Colon (tissue), 2 donors: Measurements from ENCODE around the gene EIF6.
"Not testable (repeated sequence)": the region's sequence is repeated elsewhere in the genome, so short reads cannot be mapped to it uniquely, and the experiment has no call there.

Source experiments
- FAIRE-seq: peaks from 2 replicates; lab custom pipeline; 2012; peaks lifted over from hg19 to GRCh38; lab: Jason Lieb, UNC
- donor health status: control.
- donor health status: control.

Gene EIF6

DNA sequence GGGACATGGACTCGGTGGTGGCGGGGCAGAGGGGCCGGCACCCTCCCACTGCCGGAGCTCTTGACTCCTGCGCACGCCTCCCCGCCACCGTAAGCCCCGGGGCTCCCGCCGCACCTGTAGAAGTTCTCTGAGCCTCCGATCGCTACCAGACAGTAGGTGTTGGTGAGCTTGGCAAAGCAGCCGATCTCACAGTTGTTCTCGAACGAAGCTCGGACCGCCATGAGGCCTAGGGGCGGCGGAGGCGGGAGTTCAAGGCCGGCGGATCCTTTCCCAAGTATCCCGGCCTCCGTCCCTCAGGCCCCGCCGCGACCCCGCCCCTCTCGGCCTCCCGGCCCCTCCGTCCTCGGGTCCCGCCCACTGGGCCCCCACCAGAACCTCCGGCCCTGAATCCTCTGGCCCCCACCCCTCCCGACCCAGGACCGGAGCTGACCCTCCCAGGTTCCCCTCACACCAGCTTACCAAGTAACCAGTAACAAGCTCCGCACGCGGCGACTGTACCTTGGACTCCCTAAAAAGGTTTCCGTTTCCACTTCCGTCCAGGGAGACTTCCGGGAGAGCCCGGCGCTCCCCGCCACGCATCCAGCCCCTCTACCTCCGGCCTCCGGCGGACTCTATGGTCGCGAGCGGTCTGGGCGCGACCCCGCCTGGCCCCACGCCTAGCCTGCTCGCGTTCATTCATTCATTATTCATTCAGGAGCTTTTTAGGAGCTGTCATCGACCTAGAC lies at the start of gene EIF6:
EIF6 (minus strand) TSS at position 506 of the 725 bp plus-strand sequence; CDS start at position 221, 285 bp downstream.
- FAIRE-seq = no peak

DNA sequence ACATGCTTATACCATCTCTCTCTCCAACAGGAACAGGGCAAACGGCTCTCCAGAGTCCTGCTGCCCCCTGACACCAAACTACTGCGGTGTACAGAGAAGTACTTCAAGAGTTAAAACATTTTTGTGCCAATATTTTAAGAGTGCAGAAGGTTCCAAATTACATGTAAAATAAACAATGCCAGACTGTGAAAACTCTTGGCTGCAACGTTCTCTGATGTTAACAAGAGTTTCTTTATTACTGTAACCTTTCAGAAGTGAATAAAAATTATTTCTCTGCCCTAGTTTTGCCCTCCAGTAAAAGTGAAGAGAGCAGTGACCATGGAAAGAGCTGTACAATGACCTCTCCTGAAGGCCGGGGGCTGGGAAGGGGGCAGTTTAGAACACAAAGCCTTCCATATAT lies 49.0 kb upstream of the EIF6 start:
- no peak for FAIRE-seq

DNA sequence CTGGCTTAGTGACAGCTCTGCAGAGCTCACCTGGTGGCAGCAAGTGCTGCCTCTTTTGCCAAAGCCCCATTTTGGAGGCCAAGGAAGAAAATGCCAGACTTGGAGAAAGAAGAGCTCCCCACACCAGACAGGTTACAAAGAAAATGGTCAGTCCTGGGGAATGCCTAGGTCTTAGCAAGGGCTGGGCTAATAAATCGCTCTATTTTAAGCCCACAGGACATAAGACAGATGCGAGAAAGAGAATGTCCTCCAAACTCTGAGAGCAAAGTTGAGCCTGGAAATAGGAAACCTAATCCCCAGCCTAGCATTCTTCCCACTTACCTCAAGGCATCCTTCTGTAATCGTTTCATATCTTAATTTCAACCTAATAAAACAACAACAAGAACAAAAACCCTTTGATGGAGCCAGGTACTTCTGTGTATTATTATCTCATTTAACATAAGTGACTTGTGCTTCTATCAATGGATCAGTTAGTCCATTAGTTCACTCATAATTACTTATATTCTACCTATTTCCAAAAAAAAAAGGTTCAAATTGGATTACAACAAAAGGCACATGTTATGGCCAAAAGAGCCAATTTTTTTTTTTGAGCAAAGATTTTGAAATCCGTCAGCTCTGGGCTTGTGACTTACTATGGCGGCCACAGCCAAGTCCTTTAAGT lies 48.1 kb upstream of the EIF6 start:
- FAIRE-seq = no peak

DNA sequence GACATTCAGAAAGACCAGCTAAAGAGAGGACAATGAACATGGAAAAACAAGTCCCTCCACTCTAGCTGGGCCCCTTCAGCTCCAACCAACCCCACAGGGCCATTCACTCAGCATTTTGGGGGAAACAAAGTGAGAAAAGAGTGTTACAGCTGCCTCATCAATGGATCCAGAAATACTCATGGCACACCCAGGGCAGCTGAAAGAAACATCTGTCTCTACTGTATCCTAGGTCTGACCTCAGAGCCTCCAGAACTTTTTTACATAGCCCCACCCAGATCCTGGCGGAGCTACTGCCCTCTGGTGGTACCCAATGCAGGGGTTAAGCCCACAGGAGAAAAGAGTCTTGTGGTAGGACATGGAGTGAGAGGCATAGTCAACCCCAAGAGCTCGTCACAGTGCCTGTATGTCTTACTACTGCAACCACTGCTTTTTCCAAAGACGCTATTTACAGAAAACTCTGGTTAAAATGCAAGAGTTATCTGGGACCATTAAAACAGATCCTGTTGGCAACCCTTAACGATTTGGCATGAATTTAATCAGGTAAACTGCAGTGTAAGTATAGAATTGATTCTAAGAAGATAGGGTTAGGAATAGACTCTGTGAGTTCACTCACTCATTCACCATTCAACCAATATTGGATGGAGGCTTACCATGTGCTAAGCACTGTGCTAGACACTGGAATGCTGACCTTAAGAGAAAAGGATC lies 45.0 kb upstream of the EIF6 start:
- no peak for FAIRE-seq

DNA sequence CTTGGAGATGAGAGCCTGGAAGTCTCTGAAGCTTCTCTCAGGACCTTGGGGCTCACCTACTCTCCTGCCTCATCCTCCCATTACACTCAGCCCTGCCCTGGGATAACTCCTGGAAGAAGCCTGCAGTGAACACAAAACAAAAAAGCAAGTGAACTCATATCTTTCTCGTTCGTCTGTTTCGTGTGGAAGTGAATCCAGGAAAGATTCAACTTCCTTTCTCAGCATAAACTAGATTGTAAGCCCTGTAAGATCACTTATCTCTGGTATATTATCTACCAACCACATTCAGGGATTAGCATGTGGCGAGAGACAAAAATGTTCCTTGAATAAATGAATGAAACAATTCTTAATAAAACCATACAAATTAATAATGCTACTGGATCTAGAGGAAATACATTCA lies 44.1 kb upstream of the EIF6 start:
- no peak for FAIRE-seq

DNA sequence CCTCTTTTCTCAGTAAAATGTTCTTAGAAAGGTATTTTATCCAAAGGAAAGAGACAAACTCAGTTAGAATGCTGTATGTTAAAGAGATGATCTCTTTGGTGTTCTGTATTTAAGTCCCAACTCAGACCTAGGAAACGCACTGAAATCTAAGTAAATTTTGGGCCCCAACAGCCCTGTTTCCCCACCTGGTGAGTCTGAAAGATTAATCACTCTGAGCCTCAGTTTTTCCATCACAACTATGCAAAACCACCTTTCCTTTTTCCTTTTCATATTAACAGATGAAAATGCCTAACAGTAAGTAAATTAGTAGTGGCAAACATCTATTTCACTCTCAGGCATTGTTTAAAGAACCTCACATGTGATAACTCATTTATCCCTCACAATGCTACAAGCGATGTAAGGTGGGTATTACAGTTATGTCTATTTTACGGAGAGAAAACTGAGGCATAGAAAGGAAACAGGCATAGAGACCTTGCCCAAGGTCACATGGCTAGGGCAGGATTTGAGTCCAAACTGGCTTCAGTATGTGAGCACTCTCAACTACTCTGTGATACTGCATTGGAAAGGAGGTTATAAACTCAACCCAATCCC lies 43.6 kb upstream of the EIF6 start:
- FAIRE-seq = no peak

DNA sequence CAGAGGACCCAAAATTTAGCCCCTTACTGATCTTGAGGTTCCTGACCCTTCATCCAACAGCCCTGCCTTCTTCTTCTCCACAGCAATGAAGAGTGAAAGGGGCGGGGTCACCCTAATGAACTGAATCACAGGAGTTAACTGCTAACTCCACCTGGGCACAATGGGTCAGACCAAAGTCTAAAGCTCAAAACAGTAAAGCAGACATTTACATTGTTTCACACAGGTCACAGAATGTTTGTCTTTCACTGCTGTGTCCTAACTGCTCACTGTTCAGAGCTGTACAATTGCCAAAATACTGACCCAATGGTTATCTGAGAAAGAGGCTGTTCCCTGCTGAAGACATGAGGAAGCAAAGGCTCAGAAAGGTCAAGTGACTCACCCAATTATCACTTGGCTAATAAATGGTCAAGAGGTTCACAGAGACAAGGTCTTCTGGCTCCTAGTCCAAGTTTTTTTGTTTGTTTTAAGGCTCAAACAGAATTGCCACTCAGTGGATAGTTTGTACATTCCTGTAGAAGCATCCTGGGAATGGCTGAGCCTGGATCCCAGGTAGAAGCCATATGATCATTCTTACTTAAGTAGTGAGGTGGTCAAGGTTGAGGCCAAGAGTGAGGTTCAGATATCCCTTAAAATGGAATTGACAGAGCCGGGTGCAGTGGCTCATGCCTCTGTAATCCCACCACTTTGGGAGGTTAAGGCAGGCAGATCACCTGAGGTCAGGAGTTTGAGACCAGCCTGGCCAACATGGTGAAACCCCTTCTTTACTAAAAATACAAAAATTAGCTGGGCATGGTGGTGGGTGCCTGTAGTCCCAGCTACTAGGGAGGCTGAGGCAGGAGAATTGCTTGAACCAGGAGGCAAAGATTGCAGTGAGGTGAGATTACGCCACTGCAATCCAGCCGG lies 42.8 kb upstream of the EIF6 start:
- FAIRE-seq = no peak

DNA sequence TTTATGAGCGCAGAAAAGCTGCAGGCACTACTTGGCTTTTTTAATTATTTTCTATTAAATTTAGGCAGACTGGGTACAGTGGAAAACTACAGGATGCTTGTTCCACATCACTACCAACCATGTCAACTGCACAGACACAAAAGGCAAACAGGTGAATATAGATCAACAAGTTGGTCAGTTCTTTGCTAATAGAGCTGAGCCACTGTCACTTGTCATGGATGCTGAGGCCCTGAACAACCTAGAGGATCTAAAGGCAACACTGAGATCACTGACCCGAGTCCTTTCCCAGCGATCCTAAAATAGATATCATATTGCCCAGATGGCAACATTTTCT lies 42.1 kb upstream of the EIF6 start:
- no peak for FAIRE-seq

DNA sequence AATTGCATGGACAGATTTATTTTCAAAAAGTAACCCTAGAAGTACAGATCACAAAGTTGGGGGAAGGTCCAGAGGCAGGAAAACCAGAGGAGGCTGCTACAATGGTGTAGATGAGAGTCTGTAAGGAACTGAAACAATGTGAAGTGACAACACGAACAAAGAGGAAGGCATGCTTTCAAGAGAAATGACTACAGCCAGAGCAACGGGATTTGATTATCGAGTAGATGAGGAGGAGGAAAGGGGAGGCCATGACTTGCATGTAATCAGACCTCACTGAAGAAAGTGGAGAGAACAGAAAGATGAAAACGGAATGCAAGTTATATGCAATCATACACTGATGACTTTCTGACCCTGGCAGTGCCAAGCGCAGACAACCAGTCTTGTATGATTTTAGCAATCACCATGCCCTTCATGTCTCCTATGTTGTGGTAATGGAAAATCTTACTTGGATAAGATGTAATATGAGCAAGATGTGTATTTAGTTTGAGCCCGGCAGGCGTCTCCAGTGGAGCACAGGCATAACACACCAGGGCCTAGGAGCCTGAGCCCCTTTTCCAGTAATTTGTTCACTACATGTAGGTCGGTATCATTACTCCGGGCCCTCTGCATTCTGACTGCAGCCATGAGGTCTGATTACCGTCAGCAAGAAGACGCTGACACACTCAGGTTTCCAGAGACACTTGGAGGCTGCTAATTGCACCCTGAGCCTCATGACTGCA lies 41.6 kb upstream of the EIF6 start:
- FAIRE-seq = no peak

DNA sequence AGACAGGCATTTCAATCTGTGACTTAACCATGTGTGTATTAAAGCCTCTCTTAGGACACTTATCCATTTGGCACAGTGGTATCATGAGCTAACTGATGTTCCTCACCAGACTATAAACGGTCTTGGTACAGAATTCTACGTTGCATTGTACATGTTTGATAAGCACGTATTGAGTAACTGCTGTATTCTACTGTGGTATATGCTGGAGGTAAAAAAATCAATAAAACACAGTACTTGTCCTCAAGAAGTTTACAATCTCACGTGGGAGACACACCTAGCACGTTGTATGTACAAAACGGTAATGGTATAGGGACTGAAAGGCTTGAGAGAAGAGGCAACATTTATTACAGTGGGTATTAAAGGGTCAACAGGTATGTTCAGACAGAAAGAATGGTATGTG lies 40.8 kb upstream of the EIF6 start:
- FAIRE-seq = no peak

DNA sequence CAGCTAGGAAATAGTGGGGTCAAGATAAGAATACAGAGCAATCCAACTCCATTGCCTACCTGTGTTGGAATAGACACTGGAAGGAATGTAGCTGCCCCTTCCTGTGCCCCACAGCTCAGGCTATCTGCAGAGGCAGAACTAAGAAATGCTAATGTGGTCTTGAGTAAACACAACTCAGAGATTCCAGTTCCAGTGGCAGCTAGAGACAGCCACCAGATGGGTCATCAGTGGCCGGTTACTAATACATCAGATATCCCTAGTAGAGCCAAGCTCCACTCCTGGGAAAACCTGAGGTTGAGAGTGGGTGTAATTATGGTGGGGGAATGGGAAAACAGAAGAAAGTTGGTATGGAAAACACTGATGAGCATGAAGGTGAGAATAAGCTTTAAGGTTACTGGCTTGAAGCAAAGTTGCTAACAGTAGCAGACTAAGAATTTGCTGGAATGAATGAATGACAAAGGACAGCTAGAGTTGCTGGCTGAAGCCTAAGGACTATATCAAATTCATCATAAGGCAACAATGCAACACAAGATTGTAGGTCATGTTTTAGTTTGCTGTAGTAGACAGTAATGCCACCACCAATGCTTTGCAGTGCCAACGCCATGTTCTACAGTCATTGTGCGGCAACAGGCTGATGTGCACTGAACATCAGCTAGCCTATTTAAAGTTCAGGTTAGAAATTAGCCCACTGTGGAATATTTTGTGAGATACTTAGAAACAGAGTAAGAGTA lies 36.0 kb upstream of the EIF6 start:
- no peak for FAIRE-seq

DNA sequence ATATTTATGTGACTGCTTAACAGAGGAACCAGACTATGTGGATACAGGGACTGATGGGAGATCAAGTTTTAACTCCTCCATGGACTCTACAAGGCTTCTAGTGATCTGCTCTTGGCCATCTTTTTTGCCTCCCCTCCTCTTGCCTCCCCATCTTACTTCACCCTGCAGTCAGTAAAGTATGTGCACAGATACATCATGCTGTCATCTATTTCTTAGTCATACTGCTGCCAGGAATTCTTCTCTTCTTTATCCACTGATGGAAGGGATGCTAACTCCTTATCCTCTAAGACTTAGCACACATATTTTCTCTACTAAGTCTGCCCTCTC lies 35.3 kb upstream of the EIF6 start:
- FAIRE-seq = no peak

DNA sequence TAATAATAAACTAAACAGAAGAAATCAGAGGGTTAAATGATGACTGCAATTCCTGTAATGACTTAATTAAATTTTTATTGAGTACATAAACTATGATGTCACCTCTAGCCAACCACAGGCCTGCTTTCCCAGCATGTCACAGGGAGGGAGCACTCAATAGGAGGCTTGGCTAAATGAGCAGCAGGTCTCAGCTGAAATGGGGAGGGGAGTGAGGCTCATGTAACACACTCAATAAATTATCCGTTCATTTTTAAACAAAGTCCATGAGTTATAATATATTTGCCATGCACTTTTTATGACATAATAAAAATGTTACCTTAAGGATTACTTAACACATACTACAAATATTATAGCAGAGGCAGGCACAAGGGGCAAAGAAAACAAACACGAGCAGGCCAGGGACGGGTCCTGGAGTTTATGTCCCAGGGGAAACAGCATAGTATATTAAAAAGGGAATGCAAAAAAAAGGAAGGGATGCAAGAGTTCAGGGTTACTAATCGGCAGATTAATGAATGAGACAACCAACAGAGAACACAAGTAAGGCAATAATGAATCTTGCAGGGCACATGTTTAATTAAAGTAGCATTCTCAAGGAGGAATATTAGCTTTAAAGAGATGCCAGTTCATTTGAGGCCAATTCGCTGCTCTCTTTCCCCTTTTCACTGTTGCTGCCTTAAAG lies 34.8 kb upstream of the EIF6 start:
- no peak for FAIRE-seq

DNA sequence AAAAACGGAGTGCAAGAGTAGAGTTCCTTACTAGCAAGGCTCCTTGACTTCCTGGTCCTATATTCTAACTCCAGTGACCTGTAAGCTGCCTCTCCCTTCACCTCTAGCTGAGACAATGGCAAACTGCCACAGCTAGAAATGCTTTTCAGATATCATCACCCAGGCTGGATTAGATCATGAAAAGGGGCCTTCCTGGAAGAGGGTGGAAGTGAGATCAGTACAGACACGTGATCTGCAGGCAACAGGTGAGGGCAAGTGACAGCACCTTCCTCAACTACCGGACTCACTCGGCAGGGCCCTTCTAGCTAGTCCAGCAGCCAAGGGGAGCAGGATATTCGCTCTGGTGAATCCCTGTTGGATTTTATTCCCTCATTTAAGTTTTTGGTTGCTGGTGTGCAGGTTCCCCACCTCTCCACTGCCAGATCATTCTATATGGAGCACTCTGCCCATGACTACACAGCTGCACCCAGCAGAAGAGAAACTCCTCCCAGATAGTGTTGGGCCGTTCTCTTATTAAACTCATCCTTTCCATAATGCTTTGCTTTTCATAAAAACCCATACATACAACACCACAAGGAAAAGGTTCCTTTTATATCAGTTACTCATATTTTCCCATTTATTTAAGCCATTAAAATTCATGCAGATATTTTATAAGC lies 34.1 kb upstream of the EIF6 start:
- FAIRE-seq = no peak

DNA sequence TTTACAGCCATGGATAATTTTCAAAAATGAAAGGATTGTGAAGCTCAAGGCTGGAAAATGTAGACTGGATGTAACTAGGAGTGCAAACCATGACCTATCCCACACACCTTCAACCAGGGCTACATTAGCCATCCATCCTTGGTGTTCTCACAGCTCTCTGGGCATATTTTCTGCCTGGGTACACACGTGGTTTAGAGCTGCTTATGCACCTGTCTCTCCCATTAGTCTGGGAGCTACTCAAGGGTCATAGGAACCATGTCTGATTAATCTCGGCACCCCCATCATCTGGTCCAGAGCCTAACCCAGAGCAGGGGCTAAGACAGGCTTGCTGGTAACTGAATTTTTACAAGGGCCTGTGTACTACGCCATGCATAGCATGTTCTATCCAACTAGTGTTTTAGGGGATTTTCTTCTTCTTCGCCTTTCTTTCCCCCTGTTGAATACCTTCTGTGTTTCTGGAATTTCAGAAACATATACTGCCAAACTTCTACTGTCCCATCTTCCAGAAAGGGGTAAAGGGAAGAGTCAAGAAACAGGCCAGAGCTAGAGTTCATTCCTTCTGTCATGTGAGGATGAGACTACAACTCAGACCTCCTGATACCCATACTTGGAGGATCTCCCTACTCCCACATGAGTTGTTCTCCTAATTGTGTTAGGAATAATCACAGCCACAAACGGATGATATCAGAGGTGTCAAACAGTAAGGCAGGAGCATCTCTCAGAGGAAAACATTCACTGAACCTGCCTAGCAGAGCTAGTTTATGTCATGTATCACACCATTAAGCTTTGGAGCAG lies 33.0 kb upstream of the EIF6 start:
- FAIRE-seq = no peak

DNA sequence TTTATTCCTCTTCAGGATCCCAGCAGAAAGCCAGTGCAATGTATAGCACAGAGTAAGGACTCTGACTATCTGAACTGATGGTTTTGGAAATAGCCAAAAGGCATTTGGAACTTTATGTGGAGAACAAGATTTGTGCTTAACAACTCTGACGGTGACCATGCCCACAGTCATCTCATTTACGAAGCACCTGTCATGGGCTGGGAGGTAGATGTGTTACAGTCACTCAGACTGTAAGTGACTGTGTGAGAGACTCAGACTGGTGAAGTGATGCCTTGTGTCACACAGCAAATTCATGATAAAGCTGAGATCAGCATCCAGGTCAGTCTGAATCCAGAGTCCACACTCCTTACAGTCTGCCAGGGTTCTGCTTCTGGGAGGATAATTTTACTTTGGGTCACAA lies 31.5 kb upstream of the EIF6 start:
- no peak for FAIRE-seq

DNA sequence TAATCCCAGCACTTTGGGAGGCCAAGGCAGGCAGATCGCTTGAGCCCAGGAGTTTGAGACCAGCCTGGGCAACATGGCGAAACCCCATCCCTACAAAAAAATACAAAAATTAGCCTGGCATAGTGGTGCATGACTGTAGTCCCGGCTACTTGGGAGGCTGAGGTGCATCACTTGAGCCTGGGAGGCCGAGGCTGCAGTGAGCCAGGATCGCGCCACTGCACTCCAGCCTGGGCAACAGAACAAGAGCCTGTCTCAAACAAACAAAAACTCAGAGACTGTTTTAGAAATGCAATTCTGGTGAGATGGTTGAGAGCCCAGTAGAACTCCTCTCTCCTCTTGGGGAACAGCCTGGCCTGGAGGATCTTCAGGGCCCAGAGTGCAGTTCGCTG lies 31.1 kb upstream of the EIF6 start:
- FAIRE-seq = not testable (repeated sequence)

DNA sequence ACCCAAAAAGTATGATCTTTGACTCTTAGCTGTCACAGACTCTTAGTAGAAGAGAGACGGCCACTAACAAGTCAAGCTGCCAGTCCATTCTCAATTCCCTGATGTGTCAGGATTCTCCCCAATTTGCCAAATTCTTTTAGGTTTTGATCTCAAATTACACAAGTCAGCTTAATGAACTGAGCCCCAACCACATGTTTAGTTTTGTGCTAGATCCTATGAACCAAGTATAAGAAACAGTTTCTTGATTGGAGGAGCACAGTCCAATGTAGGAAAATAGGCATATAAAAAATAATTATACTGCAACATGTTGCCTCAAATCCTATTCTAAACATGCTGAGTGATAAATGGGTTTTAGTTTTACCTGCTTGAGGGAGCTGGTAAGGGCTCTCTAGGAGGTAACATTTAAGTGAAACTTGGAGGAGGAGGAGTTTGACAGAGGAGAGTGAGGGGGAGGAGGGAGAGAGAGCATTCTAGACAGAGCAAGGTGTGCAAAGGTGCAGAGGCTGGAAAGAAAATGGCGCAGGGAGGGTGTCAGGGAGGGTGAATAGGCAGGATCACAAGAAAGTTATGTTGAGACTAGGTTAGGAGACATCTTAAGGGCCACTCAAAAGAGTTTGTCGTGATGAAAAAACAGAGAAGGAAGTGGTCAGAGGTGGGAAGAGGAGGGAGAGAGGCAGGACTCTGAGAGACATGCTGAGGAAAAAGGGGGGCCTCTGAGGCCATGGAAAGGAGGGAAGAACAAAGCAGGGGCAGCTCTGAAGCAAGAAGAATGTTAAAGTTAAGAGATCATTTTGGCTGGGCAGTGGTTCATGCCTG lies 30.5 kb upstream of the EIF6 start:
- no peak for FAIRE-seq
